SK-N-SH (cell line): ENCODE results near the gene C19orf81. TPM values are rescaled to one million over a fixed set of nuclear protein-coding genes. Genes with fewer than 3 reads are reported as not detected.

Experiments
- CTCF ChIA-PET: fragments of 300-600, 350-600 bp; formaldehyde crosslinking; extraction: SDS; loops from one replicate; lab custom pipeline; 2021; lab: Yijun Ruan, JAX
- POLR2A ChIA-PET: fragments of 350-600 bp; sonication (Branson Sonifier 250); formaldehyde crosslinking; extraction: SDS; loops from one replicate; lab custom pipeline; 2020; ENCODE audit warnings: antibody characterized with exemption, inconsistent platforms; lab: Yijun Ruan, JAX
- DNase-seq: peaks from one replicate; pipeline ENCODE4 v3.0.0; 2012
- H2AFZ ChIP-seq: fragments of 200-600 bp; sonication (generic); 2 replicates; pipeline ENCODE4 v1.8.1; 2016; ENCODE audit warnings: antibody characterized with exemption, mild to moderate bottlenecking, low read depth
- H3F3A ChIP-seq: fragments of 200-600 bp; sonication (generic); replicated peaks from 2 replicates; pipeline ENCODE3; 2016; ENCODE audit warnings: antibody characterized with exemption, mild to moderate bottlenecking; ENCODE audit not compliant: insufficient read depth
- H3K27ac ChIP-seq, 2 experiments: fragments of 200-500 bp in 1 of 2; fragments of 200-600 bp in 1 of 2; sonication (Bioruptor generic) in 1 of 2; sonication (generic), shearing (Covaris generic) in 1 of 2; 2 replicates each; pipeline versions ENCODE4 v1.5.1 to v1.6.1; 2014 to 2016; ENCODE audit warnings: low read depth in 2 of 2, inconsistent platforms in 1 of 2, low read length in 1 of 2, mild to moderate bottlenecking in 1 of 2, mixed read lengths in 1 of 2
- H3K27me3 ChIP-seq: fragments of 200-600 bp; sonication (generic), shearing (Covaris generic); 2 replicates; pipeline ENCODE4 v1.6.1; 2016; ENCODE audit warnings: mixed run types; ENCODE audit not compliant: insufficient read depth
- H3K36me3 ChIP-seq, 2 experiments: fragments of 200-500 bp in 1 of 2; fragments of 200-600 bp in 1 of 2; sonication (Bioruptor generic) in 1 of 2; sonication (generic) in 1 of 2; replicated peaks in 1 of 2; 2 replicates each; pipeline versions ENCODE3 to v1.5.1; 2014 to 2016; ENCODE audit warnings: low read length in 1 of 2, mild to moderate bottlenecking in 1 of 2; ENCODE audit not compliant: insufficient read depth in 2 of 2, control insufficient read depth in 1 of 2
- H3K4me1 ChIP-seq, 2 experiments: fragments of 200-500 bp in 1 of 2; fragments of 200-600 bp in 1 of 2; sonication (Bioruptor generic) in 1 of 2; sonication (generic), shearing (Covaris generic) in 1 of 2; 2 replicates each; pipeline versions ENCODE4 v1.5.1 to v1.6.1; 2014 to 2016; ENCODE audit warnings: low read depth in 1 of 2, low read length in 1 of 2, mixed run types in 1 of 2; ENCODE audit not compliant: insufficient read depth in 2 of 2, control insufficient read depth in 1 of 2
- H3K4me2 ChIP-seq: fragments of 200-600 bp; sonication (generic), shearing (Covaris generic); 2 replicates; pipeline ENCODE4 v1.6.1; 2017; ENCODE audit warnings: mixed run types
- H3K4me3 ChIP-seq, 2 experiments: fragments of 200-500 bp in 1 of 2; fragments of 200-600 bp in 1 of 2; sonication (Bioruptor generic) in 1 of 2; sonication (generic), shearing (Covaris generic) in 1 of 2; 2 replicates each; pipeline versions ENCODE4 v1.5.1 to v1.8.1; 2014 to 2016; ENCODE audit warnings: low read depth in 2 of 2, inconsistent platforms in 1 of 2, low read length in 1 of 2, mild to moderate bottlenecking in 1 of 2, mixed read lengths in 1 of 2, moderate library complexity in 1 of 2
- H3K79me2 ChIP-seq: fragments of 200-600 bp; sonication (generic); 2 replicates; pipeline ENCODE4 v1.8.1; 2017; ENCODE audit warnings: mild to moderate bottlenecking; ENCODE audit not compliant: insufficient read depth
- H3K9ac ChIP-seq: fragments of 200-600 bp; sonication (generic); 2 replicates; pipeline ENCODE4 v1.6.1; 2017; ENCODE audit warnings: mixed run types
- H3K9me2 ChIP-seq: fragments of 200-600 bp; sonication (generic); 2 replicates; pipeline ENCODE4 v1.6.1; 2017; ENCODE audit warnings: mixed run types
- H3K9me3 ChIP-seq: fragments of 200-600 bp; sonication (generic); 2 replicates; pipeline ENCODE4 v1.6.1; 2017; ENCODE audit warnings: mixed run types, mild to moderate bottlenecking, moderate library complexity
- H4K20me1 ChIP-seq: fragments of 200-600 bp; sonication (generic); 2 replicates; pipeline ENCODE4 v1.6.1; 2017; ENCODE audit warnings: mild to moderate bottlenecking, mixed run types; ENCODE audit not compliant: insufficient read depth
- FOXJ3 ChIP-seq: sonication (generic); formaldehyde crosslinking; IDR thresholded peaks from 2 replicates; pipeline ENCODE4 v1.5.1; 2020; ENCODE audit warnings: mild to moderate bottlenecking, missing genetic modification reagents
- JUND ChIP-seq: IDR thresholded peaks from 2 replicates; pipeline ENCODE4 v1.4.0; 2012
- RAD21 ChIP-seq: IDR thresholded peaks from 2 replicates; pipeline ENCODE4 v1.6.1; 2012; ENCODE audit warnings: mild to moderate bottlenecking, low read length
- RCOR1 ChIP-seq: fragments of 150-350 bp; IDR thresholded peaks from 2 replicates; pipeline ENCODE4 v1.6.1; 2017; ENCODE audit warnings: antibody characterized with exemption, low read length
- RXRA ChIP-seq: IDR thresholded peaks from 2 replicates; pipeline ENCODE4 v1.4.0; 2012; ENCODE audit warnings: low read depth, mild to moderate bottlenecking, borderline replicate concordance
- SMC3 ChIP-seq: IDR thresholded peaks from 2 replicates; pipeline ENCODE4 v1.6.1; 2012; ENCODE audit warnings: low read depth, low read length, improper control_type of control experiment
- TEAD4 ChIP-seq: IDR thresholded peaks from 2 replicates; pipeline ENCODE4 v1.4.0; 2012; ENCODE audit warnings: mild to moderate bottlenecking, borderline replicate concordance; ENCODE audit not compliant: insufficient read depth
- ZBTB33 ChIP-seq: IDR thresholded peaks from 2 replicates; pipeline ENCODE4 v1.4.0; 2012; ENCODE audit warnings: low read depth, borderline replicate concordance
- WGBS: methylation state at CpG from one replicate; pipeline ENCODE4 v1.1.6; 2017; ENCODE audit warnings: low lambda C conversion rate; 5-methylcytosine and 5-hydroxymethylcytosine counted together
- polyA plus RNA-seq, 3 experiments: library from polyadenylated mRNA; depleted of rRNA; stranded (reverse); fragments of >200 nt; gene quantifications; 2 replicates each; pipeline ENCODE4 v1.2.3, GENCODE V29; 2012
- TF ChIP-seq, protein P1 (sequence below): fragments of 200-600 bp; sonication (generic); IDR thresholded peaks from 2 replicates; pipeline ENCODE4 v1.6.1; 2017; ENCODE audit warnings: antibody characterized with exemption, mild to moderate bottlenecking, moderate library complexity
- TF ChIP-seq, protein P2 (sequence below): IDR thresholded peaks from 2 replicates; pipeline ENCODE4 v1.6.1; 2012; ENCODE audit warnings: mild to moderate bottlenecking, low read depth, low read length, moderate library complexity
- TF ChIP-seq, protein P3 (sequence below): fragments of 150-350 bp; IDR thresholded peaks from 2 replicates; pipeline ENCODE4 v1.6.1; 2017; ENCODE audit warnings: antibody characterized with exemption, low read length, low read depth, borderline replicate concordance

The C19orf81 gene
- polyA plus RNA-seq, 1 of the 3 experiments (the other 2 are of a cell fraction) = 5.7 TPM

- Histone ChIP-seq H3K27ac (no peak overlapping the region), H4K20me1 (no peaks in the 10 kb centered on the region), H3K4me3 (no peak overlapping the region), H3K79me2 (no peaks in the 10 kb centered on the region), H2AFZ (no peak overlapping the region), H3K9me2 (no peaks in the 10 kb centered on the region), H3K36me3 (no peaks in the 10 kb centered on the region), H3K27me3 (no peaks in the 10 kb centered on the region), H3K4me2 (no peak overlapping the region), H3K4me1 (peaks cover 0 to 7% of the 10 kb centered on the region in 2 experiments; a peak in 1 of 4 replicates), H3K9me3 (no peaks in the 10 kb centered on the region), H3K9ac (no peak overlapping the region), H3F3A (peaks cover 6% of the 10 kb centered on the region)
- TF ChIP-seq TEAD4 = no peak
- TF ChIP-seq, protein P1, sequence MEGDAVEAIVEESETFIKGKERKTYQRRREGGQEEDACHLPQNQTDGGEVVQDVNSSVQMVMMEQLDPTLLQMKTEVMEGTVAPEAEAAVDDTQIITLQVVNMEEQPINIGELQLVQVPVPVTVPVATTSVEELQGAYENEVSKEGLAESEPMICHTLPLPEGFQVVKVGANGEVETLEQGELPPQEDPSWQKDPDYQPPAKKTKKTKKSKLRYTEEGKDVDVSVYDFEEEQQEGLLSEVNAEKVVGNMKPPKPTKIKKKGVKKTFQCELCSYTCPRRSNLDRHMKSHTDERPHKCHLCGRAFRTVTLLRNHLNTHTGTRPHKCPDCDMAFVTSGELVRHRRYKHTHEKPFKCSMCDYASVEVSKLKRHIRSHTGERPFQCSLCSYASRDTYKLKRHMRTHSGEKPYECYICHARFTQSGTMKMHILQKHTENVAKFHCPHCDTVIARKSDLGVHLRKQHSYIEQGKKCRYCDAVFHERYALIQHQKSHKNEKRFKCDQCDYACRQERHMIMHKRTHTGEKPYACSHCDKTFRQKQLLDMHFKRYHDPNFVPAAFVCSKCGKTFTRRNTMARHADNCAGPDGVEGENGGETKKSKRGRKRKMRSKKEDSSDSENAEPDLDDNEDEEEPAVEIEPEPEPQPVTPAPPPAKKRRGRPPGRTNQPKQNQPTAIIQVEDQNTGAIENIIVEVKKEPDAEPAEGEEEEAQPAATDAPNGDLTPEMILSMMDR = peak; percentile 37
- peak; percentile 10; the same call in 1 of the 2 replicates for TF ChIP-seq RAD21
- TF ChIP-seq JUND = no peak
- no peak for TF ChIP-seq RXRA
- no peak for TF ChIP-seq RCOR1
- TF ChIP-seq ZBTB33 = no peak
- TF ChIP-seq SMC3 = no peak
- TF ChIP-seq, protein P2, sequence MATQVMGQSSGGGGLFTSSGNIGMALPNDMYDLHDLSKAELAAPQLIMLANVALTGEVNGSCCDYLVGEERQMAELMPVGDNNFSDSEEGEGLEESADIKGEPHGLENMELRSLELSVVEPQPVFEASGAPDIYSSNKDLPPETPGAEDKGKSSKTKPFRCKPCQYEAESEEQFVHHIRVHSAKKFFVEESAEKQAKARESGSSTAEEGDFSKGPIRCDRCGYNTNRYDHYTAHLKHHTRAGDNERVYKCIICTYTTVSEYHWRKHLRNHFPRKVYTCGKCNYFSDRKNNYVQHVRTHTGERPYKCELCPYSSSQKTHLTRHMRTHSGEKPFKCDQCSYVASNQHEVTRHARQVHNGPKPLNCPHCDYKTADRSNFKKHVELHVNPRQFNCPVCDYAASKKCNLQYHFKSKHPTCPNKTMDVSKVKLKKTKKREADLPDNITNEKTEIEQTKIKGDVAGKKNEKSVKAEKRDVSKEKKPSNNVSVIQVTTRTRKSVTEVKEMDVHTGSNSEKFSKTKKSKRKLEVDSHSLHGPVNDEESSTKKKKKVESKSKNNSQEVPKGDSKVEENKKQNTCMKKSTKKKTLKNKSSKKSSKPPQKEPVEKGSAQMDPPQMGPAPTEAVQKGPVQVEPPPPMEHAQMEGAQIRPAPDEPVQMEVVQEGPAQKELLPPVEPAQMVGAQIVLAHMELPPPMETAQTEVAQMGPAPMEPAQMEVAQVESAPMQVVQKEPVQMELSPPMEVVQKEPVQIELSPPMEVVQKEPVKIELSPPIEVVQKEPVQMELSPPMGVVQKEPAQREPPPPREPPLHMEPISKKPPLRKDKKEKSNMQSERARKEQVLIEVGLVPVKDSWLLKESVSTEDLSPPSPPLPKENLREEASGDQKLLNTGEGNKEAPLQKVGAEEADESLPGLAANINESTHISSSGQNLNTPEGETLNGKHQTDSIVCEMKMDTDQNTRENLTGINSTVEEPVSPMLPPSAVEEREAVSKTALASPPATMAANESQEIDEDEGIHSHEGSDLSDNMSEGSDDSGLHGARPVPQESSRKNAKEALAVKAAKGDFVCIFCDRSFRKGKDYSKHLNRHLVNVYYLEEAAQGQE = no peak
- TF ChIP-seq, protein P3, sequence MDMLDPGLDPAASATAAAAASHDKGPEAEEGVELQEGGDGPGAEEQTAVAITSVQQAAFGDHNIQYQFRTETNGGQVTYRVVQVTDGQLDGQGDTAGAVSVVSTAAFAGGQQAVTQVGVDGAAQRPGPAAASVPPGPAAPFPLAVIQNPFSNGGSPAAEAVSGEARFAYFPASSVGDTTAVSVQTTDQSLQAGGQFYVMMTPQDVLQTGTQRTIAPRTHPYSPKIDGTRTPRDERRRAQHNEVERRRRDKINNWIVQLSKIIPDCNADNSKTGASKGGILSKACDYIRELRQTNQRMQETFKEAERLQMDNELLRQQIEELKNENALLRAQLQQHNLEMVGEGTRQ = no peak
- no peak for TF ChIP-seq FOXJ3 (CRISPR knock-in tag)
- ChIA-PET POLR2A (no interaction called here), CTCF (interaction anchor here (1.1 kb wide), 1 partner anchor 107 kb away, joined by 4 read pairs; no protein-coding TSS in a partner anchor)
- WGBS = 86% methylated on average over 1 of the region's 1 CpG
- peak; percentile 64 for DNase-seq
Measured at GRCh38 chr19:50663482-50663790, 14.2 kb downstream of the C19orf81 start.
